Neural progenitor cell (in vitro differentiated cells): ENCODE data around the gene PTPRN2.

Source experiments
- EZH2 ChIP-seq: fragments of 200-600 bp; sonication (generic); IDR thresholded peaks from 2 replicates; pipeline ENCODE4 v1.6.1; 2017; ENCODE audit warnings: antibody characterized with exemption, mild to moderate bottlenecking, moderate library complexity
- TF ChIP-seq, protein P1 (sequence below): fragments of 200-600 bp; sonication (generic); IDR thresholded peaks from 2 replicates; pipeline ENCODE4 v1.5.1; 2017; ENCODE audit warnings: antibody characterized with exemption, mild to moderate bottlenecking

DNA sequence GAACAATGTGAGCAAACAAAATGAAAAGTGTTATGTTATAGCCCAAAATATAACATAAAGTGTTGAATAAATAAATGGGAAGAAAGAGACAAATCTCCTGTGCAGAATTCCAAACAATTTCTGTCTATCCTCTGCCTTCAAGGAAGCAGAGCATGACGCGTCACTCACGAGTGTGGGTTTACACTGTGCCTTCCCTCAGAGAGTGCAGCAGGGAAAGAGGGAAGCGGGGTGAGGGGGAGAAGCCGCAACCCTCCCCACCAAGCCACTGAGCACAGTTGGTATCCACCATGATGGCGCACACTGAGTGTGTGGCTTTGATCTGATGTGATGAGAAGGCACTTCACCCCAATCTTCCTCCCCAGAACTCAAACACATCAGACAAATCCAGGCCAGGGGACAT lies 74.8 kb downstream of the PTPRN2 start:
- TF ChIP-seq, protein P1, sequence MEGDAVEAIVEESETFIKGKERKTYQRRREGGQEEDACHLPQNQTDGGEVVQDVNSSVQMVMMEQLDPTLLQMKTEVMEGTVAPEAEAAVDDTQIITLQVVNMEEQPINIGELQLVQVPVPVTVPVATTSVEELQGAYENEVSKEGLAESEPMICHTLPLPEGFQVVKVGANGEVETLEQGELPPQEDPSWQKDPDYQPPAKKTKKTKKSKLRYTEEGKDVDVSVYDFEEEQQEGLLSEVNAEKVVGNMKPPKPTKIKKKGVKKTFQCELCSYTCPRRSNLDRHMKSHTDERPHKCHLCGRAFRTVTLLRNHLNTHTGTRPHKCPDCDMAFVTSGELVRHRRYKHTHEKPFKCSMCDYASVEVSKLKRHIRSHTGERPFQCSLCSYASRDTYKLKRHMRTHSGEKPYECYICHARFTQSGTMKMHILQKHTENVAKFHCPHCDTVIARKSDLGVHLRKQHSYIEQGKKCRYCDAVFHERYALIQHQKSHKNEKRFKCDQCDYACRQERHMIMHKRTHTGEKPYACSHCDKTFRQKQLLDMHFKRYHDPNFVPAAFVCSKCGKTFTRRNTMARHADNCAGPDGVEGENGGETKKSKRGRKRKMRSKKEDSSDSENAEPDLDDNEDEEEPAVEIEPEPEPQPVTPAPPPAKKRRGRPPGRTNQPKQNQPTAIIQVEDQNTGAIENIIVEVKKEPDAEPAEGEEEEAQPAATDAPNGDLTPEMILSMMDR = no peak
- no peak for TF ChIP-seq EZH2
